ENCODE measurements around the gene DSG4. TPM values are rescaled to one million over a fixed set of nuclear protein-coding genes. Genes with fewer than 3 reads are reported as not detected.

The DSG4 gene
- total RNA-seq, 1 donor = not detected

DNA sequence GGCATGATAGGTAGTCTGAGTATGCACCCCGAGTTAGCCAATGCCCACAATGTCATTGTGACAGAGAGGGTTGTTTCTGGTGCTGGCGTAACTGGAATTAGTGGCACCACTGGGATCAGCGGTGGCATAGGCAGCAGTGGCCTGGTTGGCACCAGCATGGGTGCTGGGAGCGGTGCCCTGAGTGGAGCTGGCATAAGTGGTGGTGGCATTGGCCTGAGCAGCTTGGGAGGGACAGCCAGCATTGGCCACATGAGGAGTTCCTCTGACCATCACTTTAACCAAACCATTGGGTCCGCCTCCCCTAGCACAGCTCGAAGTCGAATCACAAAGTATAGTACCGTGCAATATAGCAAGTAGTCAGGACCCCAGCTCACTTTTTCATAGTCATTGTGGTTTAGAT lies 21.6 kb upstream of the DSG4 start:
- Histone ChIP-seq H3K36me3 (ENCODE audit: insufficient read depth, low read length) (no peaks in the 10 kb centered on the region), H3K27me3 (ENCODE audit: insufficient read depth, low read length) (no peaks in the 10 kb centered on the region), H3K4me2 (ENCODE audit: insufficient read depth, low read length) (no peak overlapping the region), H2AFZ (ENCODE audit: low read length) (no peak overlapping the region), H3K4me1 (ENCODE audit: insufficient read depth, low read length) (no peaks in the 10 kb centered on the region), H3K4me3 (ENCODE audit: insufficient read depth, low read length) (no peak overlapping the region), H3K27ac (ENCODE audit: low read depth, low read length) (no peak overlapping the region), H3K9me3 (ENCODE audit: low read depth, low read length) (no peaks in the 10 kb centered on the region), H3K79me2 (ENCODE audit: insufficient read depth, low read length) (no peaks in the 10 kb centered on the region), H4K20me1 (ENCODE audit: insufficient read depth, low read length) (no peaks in the 10 kb centered on the region)
- TF ChIP-seq, protein P1, sequence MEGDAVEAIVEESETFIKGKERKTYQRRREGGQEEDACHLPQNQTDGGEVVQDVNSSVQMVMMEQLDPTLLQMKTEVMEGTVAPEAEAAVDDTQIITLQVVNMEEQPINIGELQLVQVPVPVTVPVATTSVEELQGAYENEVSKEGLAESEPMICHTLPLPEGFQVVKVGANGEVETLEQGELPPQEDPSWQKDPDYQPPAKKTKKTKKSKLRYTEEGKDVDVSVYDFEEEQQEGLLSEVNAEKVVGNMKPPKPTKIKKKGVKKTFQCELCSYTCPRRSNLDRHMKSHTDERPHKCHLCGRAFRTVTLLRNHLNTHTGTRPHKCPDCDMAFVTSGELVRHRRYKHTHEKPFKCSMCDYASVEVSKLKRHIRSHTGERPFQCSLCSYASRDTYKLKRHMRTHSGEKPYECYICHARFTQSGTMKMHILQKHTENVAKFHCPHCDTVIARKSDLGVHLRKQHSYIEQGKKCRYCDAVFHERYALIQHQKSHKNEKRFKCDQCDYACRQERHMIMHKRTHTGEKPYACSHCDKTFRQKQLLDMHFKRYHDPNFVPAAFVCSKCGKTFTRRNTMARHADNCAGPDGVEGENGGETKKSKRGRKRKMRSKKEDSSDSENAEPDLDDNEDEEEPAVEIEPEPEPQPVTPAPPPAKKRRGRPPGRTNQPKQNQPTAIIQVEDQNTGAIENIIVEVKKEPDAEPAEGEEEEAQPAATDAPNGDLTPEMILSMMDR (IDR thresholded peaks at IDR 0.05; ENCODE audit: extremely low read depth, low read depth, low read length) = no peak
- DNase-seq (ENCODE audit: insufficient read length, low spot score, missing footprints) = no peak

DNA sequence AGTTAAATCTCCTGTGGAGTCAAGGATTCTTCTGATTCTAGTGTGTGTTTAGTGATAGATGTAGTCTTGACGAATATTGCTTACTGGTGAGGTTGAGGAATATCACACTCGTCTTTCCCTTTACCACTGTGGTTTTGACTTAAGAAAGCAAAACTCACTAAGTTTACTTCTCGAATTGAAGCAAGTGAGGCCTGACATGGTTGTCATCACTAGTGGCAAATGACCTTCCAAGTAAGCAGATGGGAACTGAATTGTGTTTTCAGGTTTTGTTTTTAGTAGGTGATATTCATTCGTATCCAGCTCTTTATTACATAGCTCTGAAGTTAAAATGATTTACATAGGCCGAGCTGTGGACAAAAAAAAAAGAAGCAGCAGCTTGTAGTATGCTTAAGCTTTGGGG lies 20.6 kb upstream of the DSG4 start:
- Histone ChIP-seq H2AFZ (ENCODE audit: low read length) (no peak overlapping the region), H3K4me2 (ENCODE audit: insufficient read depth, low read length) (no peak overlapping the region), H4K20me1 (ENCODE audit: insufficient read depth, low read length) (no peaks in the 10 kb centered on the region), H3K27me3 (ENCODE audit: insufficient read depth, low read length) (no peaks in the 10 kb centered on the region), H3K36me3 (ENCODE audit: insufficient read depth, low read length) (no peaks in the 10 kb centered on the region), H3K4me1 (ENCODE audit: insufficient read depth, low read length) (no peaks in the 10 kb centered on the region), H3K79me2 (ENCODE audit: insufficient read depth, low read length) (no peaks in the 10 kb centered on the region), H3K27ac (ENCODE audit: low read depth, low read length) (no peak overlapping the region), H3K4me3 (ENCODE audit: insufficient read depth, low read length) (no peak overlapping the region), H3K9me3 (ENCODE audit: low read depth, low read length) (no peaks in the 10 kb centered on the region)
- no peak for DNase-seq (ENCODE audit: insufficient read length, low spot score, missing footprints)
- TF ChIP-seq, protein P1 (IDR thresholded peaks at IDR 0.05; ENCODE audit: extremely low read depth, low read depth, low read length) = no peak

DNA sequence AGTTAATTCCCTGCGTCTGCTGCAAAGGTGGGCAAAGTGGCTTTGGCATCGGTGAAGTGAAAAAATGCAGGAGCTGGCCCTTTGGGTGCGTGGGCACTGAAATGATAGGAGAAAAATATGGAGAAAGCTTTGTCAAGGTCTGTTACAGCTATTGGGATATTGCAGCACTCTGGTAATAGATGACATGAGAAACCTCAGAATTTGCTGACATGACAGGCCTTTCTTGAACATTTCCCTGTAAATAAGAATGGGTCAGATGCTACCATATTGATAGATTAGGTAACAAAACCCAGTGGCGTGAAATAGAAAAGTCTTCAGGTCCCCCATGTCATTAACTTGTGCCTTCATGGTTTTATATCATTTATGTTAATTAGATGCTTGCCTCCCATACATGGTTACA lies 12.4 kb upstream of the DSG4 start:
- Histone ChIP-seq H2AFZ (ENCODE audit: low read length) (no peak overlapping the region), H3K27me3 (ENCODE audit: insufficient read depth, low read length) (no peaks in the 10 kb centered on the region), H3K36me3 (ENCODE audit: insufficient read depth, low read length) (no peaks in the 10 kb centered on the region), H3K4me3 (ENCODE audit: insufficient read depth, low read length) (no peak overlapping the region), H3K79me2 (ENCODE audit: insufficient read depth, low read length) (no peaks in the 10 kb centered on the region), H3K4me2 (ENCODE audit: insufficient read depth, low read length) (no peak overlapping the region), H3K9me3 (ENCODE audit: low read depth, low read length) (no peaks in the 10 kb centered on the region), H3K27ac (ENCODE audit: low read depth, low read length) (no peak overlapping the region), H4K20me1 (ENCODE audit: insufficient read depth, low read length) (no peaks in the 10 kb centered on the region), H3K4me1 (ENCODE audit: insufficient read depth, low read length) (no peaks in the 10 kb centered on the region)
- DNase-seq (ENCODE audit: insufficient read length, low spot score, missing footprints) = no peak
- TF ChIP-seq, protein P1 (IDR thresholded peaks at IDR 0.05; ENCODE audit: extremely low read depth, low read depth, low read length) = no peak

DNA sequence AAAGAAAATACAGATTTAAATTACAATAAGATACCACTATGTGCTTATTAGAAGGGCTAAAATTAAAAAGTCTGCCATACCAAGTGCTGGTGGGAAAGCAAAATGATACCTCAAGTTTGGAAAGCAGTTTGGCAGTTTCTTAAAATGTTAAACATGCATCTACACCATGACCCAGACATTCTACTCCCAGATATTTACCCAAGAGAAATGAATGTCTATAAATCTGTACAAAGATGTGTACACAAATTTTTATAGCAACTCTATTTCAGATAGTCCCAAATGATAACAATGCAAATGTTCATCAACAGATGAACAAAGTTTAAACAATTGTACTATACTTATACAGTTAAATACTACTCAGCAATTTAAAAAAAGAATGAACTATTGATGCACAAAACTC lies 7.1 kb upstream of the DSG4 start:
- no peaks in the 10 kb centered on the region for H3K36me3 ChIP-seq (ENCODE audit: insufficient read depth, low read length)
- no peak for DNase-seq (ENCODE audit: insufficient read length, low spot score, missing footprints)
- H3K79me2 ChIP-seq (ENCODE audit: insufficient read depth, low read length) = no peaks in the 10 kb centered on the region
- no peak overlapping the region for H2AFZ ChIP-seq (ENCODE audit: low read length)
- no peak overlapping the region for H3K27ac ChIP-seq (ENCODE audit: low read depth, low read length)
- no peaks in the 10 kb centered on the region for H4K20me1 ChIP-seq (ENCODE audit: insufficient read depth, low read length)
- H3K4me1 ChIP-seq (ENCODE audit: insufficient read depth, low read length) = no peaks in the 10 kb centered on the region
- H3K9me3 ChIP-seq (ENCODE audit: low read depth, low read length) = no peaks in the 10 kb centered on the region
- no peak overlapping the region for H3K4me3 ChIP-seq (ENCODE audit: insufficient read depth, low read length)
- H3K4me2 ChIP-seq (ENCODE audit: insufficient read depth, low read length) = no peak overlapping the region
- TF ChIP-seq, protein P1 (IDR thresholded peaks at IDR 0.05; ENCODE audit: extremely low read depth, low read depth, low read length) = no peak
- H3K27me3 ChIP-seq (ENCODE audit: insufficient read depth, low read length) = no peaks in the 10 kb centered on the region

Data from osteoblast (primary cell).